ENCODE results near the gene ZNF440. TPM values are rescaled to one million over a fixed set of nuclear protein-coding genes. Genes with fewer than 3 reads are reported as not detected.
A peak's percentile ranks its signal among the peaks of the same experiment; 100 is the strongest.
"Not testable (repeated sequence)": the region's sequence is repeated elsewhere in the genome, so short reads cannot be mapped to it uniquely, and the experiment has no call there.

Gene ZNF440
- total RNA-seq, 1 experiment from 2014 or later, result 2.9 TPM

GRCh38 chr19:11828957-11829876, 15.1 kb downstream of the ZNF440 start:
- not testable (repeated sequence) for DNase-seq (ENCODE audit: low read depth)

GRCh38 chr19:11832253-11832912, 18.3 kb downstream of the ZNF440 start:
- no peak for DNase-seq (ENCODE audit: low read depth)

- no peak for DNase-seq (ENCODE audit: low read depth)
These were observed 19.5 kb downstream of the ZNF440 start for GRCh38 chr19:11833541-11833940.

GRCh38 chr19:11835626-11836066, 21.6 kb downstream of the ZNF440 start:
- DNase-seq (ENCODE audit: low read depth), result peak; percentile 5

- no peak for DNase-seq (ENCODE audit: low read depth)
These were observed 29.6 kb downstream of the ZNF440 start for GRCh38 chr19:11843722-11844121.

- DNase-seq (ENCODE audit: low read depth), result not testable (repeated sequence)
These were observed 33.5 kb downstream of the ZNF440 start for GRCh38 chr19:11847615-11848014.

- DNase-seq (ENCODE audit: low read depth), result no peak
These were observed 34.1 kb downstream of the ZNF440 start for GRCh38 chr19:11848200-11848593.

- peak; percentile 92 for DNase-seq (ENCODE audit: low read depth)
These were observed 34.8 kb downstream of the ZNF440 start, which contains the start of gene ZNF439 for GRCh38 chr19:11848594-11849469. Gene ZNF439, plus strand, starts transcription at chr19:11848726. Its CDS starts 142 bp downstream, at chr19:11848868.

GRCh38 chr19:11850289-11850688, 36.2 kb downstream of the ZNF440 start:
- not testable (repeated sequence) for DNase-seq (ENCODE audit: low read depth)

- no peak for DNase-seq (ENCODE audit: low read depth)
These were observed 39.3 kb downstream of the ZNF440 start for GRCh38 chr19:11853358-11853757.

GRCh38 chr19:11856596-11857250, 42.6 kb downstream of the ZNF440 start:
- no peak for DNase-seq (ENCODE audit: low read depth)

GRCh38 chr19:11860721-11861120, 46.6 kb downstream of the ZNF440 start:
- no peak for DNase-seq (ENCODE audit: low read depth)

GRCh38 chr19:11861301-11861700, 47.2 kb downstream of the ZNF440 start:
- DNase-seq (ENCODE audit: low read depth), result no peak

- DNase-seq (ENCODE audit: low read depth), result not testable (repeated sequence)
These were observed 53.7 kb downstream of the ZNF440 start for GRCh38 chr19:11867766-11868165.

- DNase-seq (ENCODE audit: low read depth), result no peak
These were observed 54.1 kb downstream of the ZNF440 start for GRCh38 chr19:11868188-11868587.

- DNase-seq (ENCODE audit: low read depth), result no peak
These were observed 58.6 kb downstream of the ZNF440 start for GRCh38 chr19:11872624-11873023.

GRCh38 chr19:11873762-11874161, 59.7 kb downstream of the ZNF440 start:
- no peak for DNase-seq (ENCODE audit: low read depth)

- peak; percentile 47 for DNase-seq (ENCODE audit: low read depth)
These were observed 65.7 kb downstream of the ZNF440 start for GRCh38 chr19:11879687-11880266.

- no peak for DNase-seq (ENCODE audit: low read depth)
These were observed 66.5 kb downstream of the ZNF440 start for GRCh38 chr19:11880598-11880997.

- peak; percentile 68 for DNase-seq (ENCODE audit: low read depth)
These were observed 67.2 kb downstream of the ZNF440 start for GRCh38 chr19:11881151-11881800.

Data from Daoy (cell line).